Endometrial microvascular endothelial cells (primary cell): Measurements from ENCODE around the gene TTI1. TPM values are rescaled to one million over a fixed set of nuclear protein-coding genes. Genes with fewer than 3 reads are reported as not detected.

Experiments
- in situ Hi-C: cut with HindIII; loops from 2 replicates; pipeline ENCODE4 v1.10.0; 2017; ENCODE audit warnings: low sequenced_read_pairs, low pct_unique_long_range_greater_than_20kb; ENCODE audit errors: inconsistent ontology term
- total RNA-seq: library from RNA; depleted of rRNA; stranded (reverse); fragments of >200 nt; gene quantifications from one replicate; pipeline ENCODE4 v1.2.3, GENCODE V29; 2015; ENCODE audit errors: inconsistent ontology term

The TTI1 gene
- total RNA-seq, 1 donor from 2014 or later = 22.5 TPM

- in situ Hi-C loops = loop anchor here (10.0 kb wide), 1 partner anchor 80 kb away; no protein-coding TSS in a partner anchor
Observed at GRCh38 chr20:37994512-37994911, 38.7 kb downstream of the TTI1 start.

DNA sequence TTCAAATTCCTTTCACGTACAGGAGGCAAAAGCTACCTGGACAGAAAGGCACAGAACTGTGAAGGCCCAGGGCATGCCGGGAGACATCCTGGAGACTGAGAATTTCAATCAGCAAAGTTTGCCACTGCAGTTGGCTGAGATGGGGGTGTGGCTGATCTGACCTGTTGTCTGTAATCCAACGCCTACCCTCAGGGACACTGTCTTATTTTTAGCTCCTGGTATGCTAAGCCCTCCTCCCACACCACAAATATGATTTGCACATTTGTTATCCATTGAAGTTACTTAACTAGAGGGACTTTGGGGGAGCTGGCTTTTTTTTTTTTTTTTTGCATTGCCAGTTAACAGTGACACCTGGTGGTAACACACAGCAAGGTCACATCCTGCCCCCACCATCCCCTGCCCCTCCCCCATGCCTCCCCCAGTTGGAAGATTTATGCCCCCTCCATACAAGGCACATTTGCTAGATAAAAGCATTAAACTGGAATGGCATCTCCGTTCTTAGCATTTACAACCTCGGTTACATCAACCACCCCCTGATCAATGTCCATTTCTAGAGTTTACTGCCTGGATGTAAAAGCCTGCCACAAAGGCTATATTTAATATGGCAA, 40.4 kb downstream of the TTI1 start:
- in situ Hi-C loops = loop anchor here (10.0 kb wide), 1 partner anchor 78 kb away; no protein-coding TSS in a partner anchor

- in situ Hi-C loops = loop anchor here (10.0 kb wide), 1 partner anchor 77 kb away; no protein-coding TSS in a partner anchor
Observed at GRCh38 chr20:37991908-37992307, 41.3 kb downstream of the TTI1 start.

GRCh38 chr20:37991157-37991866, 41.9 kb downstream of the TTI1 start:
- in situ Hi-C loops = loop anchor here (10.0 kb wide), 1 partner anchor 77 kb away; no protein-coding TSS in a partner anchor

DNA sequence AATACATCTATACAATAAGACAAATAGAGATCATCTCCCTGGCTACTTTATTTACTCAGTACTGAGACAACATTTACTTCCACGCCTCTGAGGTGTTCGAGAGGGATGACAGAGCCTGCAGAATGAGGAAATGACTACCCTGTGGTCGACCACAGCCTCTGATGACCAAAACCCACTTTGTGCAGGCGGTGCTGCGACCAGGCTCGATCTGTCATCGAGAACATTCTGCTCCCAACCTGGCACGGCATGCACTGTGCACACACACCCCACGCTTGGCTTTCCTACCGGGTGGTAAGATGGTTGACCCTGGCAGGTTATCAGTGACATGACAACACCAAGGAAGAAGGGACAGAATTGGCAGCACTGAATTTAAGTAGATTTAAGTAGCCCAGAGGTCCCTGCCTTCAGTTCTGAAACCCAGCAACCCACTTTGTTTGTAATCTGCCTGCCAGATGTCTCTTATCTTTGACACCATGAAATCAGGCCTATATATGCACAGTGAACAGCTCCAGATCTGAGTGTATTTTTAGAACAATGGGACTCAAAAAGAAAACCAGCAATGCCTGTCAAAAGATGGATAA, 42.6 kb downstream of the TTI1 start:
- in situ Hi-C loops = loop anchor here (10.0 kb wide), 1 partner anchor 76 kb away; no protein-coding TSS in a partner anchor

DNA sequence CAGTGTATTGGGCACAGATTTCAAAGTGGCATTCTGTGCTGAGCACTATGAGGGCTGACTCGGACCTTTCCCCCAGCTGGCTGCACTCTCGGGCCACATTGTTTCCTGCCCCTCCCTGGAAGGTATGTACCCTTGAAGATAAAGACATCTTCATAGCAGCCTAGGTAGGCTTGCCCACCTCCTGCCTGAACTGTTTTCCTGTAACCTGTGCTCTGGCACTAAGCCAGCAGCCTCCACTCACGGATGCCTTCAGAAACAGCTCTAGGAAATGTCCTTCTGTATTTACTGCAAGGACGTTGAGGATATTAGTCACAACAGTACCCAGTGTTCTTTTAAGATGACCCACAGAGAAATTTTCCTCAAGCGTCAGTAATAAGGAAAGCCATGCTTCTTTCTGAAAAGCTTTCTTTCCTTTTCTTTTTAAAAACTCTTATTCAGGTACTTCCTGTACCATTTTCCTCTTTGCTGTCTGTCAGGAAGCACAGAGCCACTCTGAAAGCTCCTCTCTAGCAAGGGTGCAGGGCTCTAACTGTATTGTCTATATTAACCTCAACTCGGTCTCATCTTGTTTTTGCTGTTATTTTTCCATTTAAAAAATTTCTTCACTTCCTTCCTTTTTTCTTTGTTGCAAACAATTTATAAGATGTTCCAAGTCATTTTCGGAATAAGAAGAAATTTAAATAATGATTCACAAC, 43.5 kb downstream of the TTI1 start:
- in situ Hi-C loops = loop anchor here (10.0 kb wide), 1 partner anchor 75 kb away; no protein-coding TSS in a partner anchor

- in situ Hi-C loops = no loop called here
Observed at GRCh38 chr20:37988306-37988954, 44.8 kb downstream of the TTI1 start.

GRCh38 chr20:37987602-37988290, 45.5 kb downstream of the TTI1 start:
- in situ Hi-C loops = no loop called here

GRCh38 chr20:37986873-37987601, 46.2 kb downstream of the TTI1 start:
- in situ Hi-C loops = no loop called here

DNA sequence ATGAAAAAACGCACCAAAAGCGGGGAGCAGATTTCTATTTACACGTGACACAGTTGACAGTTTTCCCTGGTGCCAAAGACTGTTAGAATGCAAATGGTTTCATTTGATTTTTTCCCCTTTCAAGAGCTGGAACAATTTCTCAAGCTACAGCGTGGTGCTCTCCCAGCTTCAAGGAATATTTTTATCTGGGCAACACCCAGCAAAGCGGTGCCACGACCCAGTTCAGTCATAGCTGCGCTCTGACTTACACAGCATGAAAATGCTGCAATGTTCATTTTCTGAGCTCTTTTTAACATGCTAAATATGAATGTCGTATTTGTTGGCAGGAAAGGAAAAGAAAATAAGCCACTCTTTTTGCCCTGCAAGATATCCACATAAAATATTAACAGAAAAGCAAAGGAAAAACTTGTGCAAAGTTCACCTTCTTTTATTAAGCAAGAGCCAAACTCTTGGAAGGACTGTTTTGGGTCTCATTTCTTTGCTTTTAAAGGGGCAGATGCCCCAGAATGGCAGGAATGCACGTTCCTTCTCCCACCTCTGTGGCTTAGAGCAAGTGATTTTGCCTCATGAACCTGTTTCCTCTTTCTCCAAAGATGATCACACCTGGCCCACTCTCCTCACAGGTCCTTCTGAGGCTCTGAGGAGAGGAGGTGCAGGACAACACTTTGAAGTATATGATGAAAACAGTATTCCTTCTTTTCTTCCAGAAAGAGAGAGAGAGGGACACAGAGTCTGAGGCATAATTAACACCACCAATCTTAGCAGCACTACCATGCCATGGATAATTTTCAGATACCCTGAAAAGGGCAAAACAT, 47.0 kb downstream of the TTI1 start:
- in situ Hi-C loops = no loop called here

GRCh38 chr20:37984018-37984785, 49.1 kb downstream of the TTI1 start:
- in situ Hi-C loops = no loop called here

GRCh38 chr20:37983286-37983685, 50.0 kb downstream of the TTI1 start:
- in situ Hi-C loops = no loop called here

DNA sequence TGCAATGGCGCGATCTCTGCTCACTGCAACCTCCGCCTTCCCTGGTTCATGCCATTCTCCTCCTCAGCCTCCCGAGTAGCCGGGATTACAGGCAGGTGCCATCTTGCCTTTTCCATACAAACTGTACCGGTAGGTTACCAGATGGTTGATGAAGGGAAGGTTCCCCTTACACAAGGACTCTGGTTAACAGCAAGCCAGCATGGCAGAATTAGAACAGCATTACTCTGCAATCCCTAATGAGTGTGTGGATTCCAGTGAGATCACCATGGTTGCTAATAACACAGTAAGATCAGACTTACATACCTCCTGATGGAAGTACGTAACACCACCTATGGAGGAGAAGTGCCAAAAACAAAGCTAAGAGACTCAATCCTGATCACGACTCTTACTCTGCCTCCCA, 51.7 kb downstream of the TTI1 start:
- in situ Hi-C loops = no loop called here

DNA sequence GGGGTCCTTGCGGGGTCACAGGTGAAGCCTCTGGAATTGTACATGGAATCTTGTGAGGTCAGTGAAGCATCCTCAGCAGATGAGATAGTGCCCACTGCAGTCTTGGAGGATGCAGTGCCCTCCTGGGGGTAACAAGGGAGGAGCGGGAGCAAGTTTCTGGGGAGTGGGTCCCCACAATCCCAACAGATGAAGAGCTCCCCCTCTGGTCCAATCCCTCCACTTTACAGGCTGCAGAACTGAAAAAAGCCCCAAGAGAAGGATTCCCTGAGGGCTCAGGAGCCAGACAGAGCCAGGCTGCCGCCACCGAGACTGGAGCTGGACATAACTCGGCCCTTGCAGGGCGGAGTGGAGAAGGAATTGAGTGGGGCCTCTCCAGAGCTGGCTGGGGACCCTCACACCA, 52.4 kb downstream of the TTI1 start:
- in situ Hi-C loops = no loop called here

DNA sequence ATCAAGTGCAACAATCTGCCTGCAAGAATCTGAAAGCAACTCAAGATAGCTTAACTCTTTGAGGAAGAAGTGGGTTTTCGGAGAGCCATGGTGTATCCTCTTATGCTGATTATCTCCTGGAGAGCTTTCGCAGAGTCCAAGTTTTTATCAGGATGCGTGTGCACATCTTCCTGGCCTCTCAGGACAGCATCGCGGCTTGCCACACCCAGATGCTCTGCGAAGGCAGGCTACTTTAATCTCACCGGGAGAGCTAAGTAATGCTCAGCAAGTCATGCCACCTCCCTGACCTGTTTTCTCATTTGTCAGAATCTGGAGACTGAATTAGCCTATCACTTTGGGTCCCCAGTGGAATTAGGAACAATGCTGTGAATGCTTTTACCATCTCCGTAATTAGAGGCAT, 52.9 kb downstream of the TTI1 start:
- in situ Hi-C loops = no loop called here
